ENCODE results near the gene CPSF7. TPM values are rescaled to one million over a fixed set of nuclear protein-coding genes. Genes with fewer than 3 reads are reported as not detected.
A peak's percentile ranks its signal among the peaks of the same experiment; 100 is the strongest.
"Not testable (repeated sequence)": the region's sequence is repeated elsewhere in the genome, so short reads cannot be mapped to it uniquely, and the experiment has no call there.

Gene CPSF7
- total RNA-seq, 2 donors from 2014 or later: 24.6 to 31.4 TPM

DNA sequence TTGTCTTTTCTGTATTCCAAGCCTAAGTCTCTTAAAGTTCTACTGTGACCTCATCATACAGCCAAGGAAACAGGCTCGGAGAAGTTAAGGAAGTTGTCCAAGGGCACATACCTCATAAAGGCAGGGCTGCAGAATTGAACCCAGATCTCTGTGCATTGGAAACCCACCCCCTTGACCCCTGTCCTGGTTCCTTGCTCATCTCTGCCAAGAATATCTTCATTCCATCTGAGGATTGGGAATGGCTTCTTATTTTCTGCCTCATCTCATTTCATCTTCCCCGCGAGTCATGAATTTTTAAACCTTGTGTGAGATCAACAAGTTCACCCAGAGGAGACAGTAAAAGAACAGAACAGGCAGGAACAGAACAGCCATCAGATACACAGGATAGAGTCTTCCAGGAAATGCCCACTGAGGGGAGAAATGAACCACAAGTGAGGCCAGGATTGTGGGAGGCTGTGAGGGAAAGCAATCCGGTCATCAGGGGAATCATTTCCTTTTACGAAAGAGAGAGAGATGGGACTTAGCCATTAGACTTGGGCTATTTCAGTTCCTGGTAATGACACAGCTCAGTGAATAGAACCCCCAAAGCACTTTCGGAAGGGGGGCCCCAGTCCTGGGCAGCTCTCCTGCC is 44.4 kb upstream of the CPSF7 start:
- Histone ChIP-seq H3K36me3 (peaks cover 4% of the 10 kb centered on the region), H3K4me1 (peaks cover 0 to 23% of the 10 kb centered on the region in 2 donors), H3K9me3 (no peaks in the 10 kb centered on the region), H3K27ac (peak overlapping the region; percentile 36), H3K27me3 (no peaks in the 10 kb centered on the region), H3K4me3 (no peak overlapping the region)
- TF ChIP-seq, protein P1, sequence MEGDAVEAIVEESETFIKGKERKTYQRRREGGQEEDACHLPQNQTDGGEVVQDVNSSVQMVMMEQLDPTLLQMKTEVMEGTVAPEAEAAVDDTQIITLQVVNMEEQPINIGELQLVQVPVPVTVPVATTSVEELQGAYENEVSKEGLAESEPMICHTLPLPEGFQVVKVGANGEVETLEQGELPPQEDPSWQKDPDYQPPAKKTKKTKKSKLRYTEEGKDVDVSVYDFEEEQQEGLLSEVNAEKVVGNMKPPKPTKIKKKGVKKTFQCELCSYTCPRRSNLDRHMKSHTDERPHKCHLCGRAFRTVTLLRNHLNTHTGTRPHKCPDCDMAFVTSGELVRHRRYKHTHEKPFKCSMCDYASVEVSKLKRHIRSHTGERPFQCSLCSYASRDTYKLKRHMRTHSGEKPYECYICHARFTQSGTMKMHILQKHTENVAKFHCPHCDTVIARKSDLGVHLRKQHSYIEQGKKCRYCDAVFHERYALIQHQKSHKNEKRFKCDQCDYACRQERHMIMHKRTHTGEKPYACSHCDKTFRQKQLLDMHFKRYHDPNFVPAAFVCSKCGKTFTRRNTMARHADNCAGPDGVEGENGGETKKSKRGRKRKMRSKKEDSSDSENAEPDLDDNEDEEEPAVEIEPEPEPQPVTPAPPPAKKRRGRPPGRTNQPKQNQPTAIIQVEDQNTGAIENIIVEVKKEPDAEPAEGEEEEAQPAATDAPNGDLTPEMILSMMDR (IDR thresholded peaks at IDR 0.05): no peak
- no peak for DNase-seq (ENCODE audit: low spot score)

DNA sequence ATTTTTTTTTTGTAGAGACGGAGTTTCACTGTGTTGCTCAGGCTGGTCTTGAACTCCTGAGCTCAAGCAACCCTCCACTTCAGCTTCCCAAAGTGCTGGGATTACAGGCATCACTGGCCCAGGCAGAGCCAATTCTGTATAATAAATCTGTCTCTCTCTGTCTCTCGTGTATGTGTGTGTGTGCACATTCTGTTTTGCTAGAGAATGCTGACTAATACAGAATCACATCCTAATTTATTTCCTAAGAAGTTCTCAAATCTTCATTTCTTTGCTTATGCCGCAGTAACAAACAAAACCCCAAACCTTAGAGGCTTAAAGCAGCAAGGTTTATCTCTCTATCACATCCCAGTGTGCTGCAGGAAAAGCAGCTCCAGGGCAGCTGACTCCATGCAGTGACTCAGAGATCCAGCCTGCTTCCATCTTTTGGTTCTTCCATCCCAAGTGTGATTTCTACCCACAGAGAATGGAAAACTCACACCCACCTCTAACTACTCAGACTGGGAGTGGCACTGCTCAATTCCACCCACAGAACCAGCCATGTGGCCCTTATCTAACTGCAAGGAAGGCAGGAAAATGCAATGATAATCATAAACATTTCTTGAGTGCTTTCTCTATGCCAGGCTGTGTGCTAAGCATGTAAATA is 43.7 kb upstream of the CPSF7 start:
- Histone ChIP-seq H3K4me1 (peaks cover 0 to 23% of the 10 kb centered on the region in 2 donors), H3K36me3 (peaks cover 4% of the 10 kb centered on the region), H3K4me3 (no peak overlapping the region), H3K27ac (peak overlapping the region; percentile 70 to 73), H3K9me3 (no peaks in the 10 kb centered on the region), H3K27me3 (no peaks in the 10 kb centered on the region)
- TF ChIP-seq, protein P1 (IDR thresholded peaks at IDR 0.05): no peak
- DNase-seq (ENCODE audit: low spot score): no peak

DNA sequence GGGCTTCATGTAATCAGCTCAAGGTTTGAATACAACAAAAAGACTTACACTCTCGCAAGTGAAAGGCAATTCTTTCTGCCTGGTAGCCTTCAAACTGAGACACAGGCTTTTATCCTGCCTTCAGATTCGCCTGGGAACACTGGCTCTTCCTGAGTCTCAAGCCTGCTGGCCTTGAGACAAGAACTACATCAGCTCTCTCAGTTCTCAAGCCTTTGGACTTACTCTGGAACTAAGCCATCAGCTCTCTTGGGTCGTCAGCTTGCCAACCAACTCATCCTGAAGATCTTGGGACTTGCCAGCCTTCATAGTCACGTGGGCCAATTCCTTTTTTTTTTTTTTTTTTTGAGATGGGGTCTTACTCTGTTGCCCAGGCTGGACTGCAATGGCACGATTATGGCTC is 43.1 kb upstream of the CPSF7 start:
- Histone ChIP-seq H3K4me1 (peaks cover 0 to 21% of the 10 kb centered on the region in 2 donors), H3K36me3 (peaks cover 4% of the 10 kb centered on the region), H3K4me3 (no peak overlapping the region), H3K9me3 (no peaks in the 10 kb centered on the region), H3K27me3 (no peaks in the 10 kb centered on the region), H3K27ac (peak overlapping the region; percentile 70 to 73)
- TF ChIP-seq, protein P1 (IDR thresholded peaks at IDR 0.05): no peak
- DNase-seq (ENCODE audit: low spot score): peak; percentile 76

DNA sequence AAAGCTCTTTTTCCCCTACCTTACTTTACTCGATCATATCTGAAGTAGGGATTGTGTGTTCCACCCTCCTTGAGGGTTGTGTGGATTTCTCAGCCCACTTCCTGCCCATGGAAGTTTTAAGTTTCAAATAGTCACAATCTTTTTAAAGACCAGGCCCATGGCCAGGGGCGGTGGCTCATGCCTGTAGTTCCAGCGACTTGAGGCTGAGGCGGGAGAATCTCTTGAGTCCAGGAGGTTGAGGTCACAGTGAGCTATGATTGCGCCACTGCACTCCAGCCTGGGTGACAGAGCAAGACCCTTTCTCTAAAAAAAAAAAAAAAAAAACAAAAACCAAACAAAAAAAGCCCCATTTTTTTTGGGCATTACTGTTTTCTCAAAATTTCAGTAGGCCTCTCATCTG is 42.5 kb upstream of the CPSF7 start:
- Histone ChIP-seq H3K27me3 (no peaks in the 10 kb centered on the region), H3K9me3 (no peaks in the 10 kb centered on the region), H3K4me1 (peaks cover 0 to 15% of the 10 kb centered on the region in 2 donors), H3K27ac (peak overlapping the region; percentile 70 to 73), H3K4me3 (no peak overlapping the region), H3K36me3 (peaks cover 4% of the 10 kb centered on the region)
- DNase-seq (ENCODE audit: low spot score): peak; percentile 93
- TF ChIP-seq, protein P1 (IDR thresholded peaks at IDR 0.05): no peak

DNA sequence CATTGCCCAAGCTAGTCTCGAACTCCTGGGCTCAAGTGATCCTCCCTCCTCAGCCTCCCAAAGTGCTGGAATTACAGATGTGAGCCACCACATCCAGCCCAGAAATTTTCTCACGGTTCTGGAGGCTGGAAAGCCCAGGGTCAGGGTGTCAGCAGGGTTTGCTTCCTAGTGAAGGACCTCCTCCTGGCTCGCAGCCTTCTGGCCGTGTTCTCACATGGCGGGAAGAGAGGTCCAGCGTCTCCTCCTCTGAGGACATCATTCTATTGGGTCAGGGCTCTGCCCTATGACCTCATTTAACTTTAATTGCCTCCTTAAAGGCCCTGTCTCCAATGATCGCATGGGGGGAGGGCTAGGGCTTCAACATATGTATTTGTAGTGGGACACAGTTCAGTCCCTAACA is 38.2 kb upstream of the CPSF7 start:
- H3K27me3 ChIP-seq: no peaks in the 10 kb centered on the region
- peak overlapping the region in 1 of 2 donors; percentile 10 for H3K27ac ChIP-seq
- peaks cover 4% of the 10 kb centered on the region for H3K36me3 ChIP-seq
- no peak for DNase-seq (ENCODE audit: low spot score)
- TF ChIP-seq, protein P1 (IDR thresholded peaks at IDR 0.05): no peak
- no peaks in the 10 kb centered on the region for H3K9me3 ChIP-seq
- peaks cover 0 to 12% of the 10 kb centered on the region in 2 donors for H3K4me1 ChIP-seq
- H3K4me3 ChIP-seq: no peak overlapping the region

DNA sequence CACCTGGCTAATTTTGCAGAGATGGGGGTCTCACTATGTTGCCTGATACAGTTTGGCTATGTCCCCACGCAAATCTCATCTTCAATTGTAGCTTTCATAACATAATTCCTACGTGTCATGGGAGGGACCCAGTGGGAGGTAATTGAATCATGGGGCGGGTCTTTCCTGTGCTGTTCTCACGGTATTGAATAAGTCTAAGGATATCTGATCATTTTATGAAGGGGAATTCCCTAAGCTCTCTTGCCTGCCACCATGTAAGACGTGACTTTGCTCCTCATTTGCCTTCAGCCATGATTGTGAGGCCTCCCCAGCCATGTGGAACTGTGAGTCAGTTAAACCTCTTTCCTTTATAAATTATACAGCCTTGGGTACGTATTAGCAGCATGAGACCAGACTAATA is 37.8 kb upstream of the CPSF7 start:
- H3K27ac ChIP-seq: peak overlapping the region in 1 of 2 donors; percentile 10
- not testable (repeated sequence) for H3K4me1 ChIP-seq; H3K9me3 ChIP-seq; H3K36me3 ChIP-seq; DNase-seq (ENCODE audit: low spot score); H3K27me3 ChIP-seq; H3K4me3 ChIP-seq

All from right atrium auricular region (tissue), 2 donors.